ENCODE data around the gene ME3.
"Not testable (repeated sequence)": the region's sequence is repeated elsewhere in the genome, so short reads cannot be mapped to it uniquely, and the experiment has no call there.

ME3 gene

DNA sequence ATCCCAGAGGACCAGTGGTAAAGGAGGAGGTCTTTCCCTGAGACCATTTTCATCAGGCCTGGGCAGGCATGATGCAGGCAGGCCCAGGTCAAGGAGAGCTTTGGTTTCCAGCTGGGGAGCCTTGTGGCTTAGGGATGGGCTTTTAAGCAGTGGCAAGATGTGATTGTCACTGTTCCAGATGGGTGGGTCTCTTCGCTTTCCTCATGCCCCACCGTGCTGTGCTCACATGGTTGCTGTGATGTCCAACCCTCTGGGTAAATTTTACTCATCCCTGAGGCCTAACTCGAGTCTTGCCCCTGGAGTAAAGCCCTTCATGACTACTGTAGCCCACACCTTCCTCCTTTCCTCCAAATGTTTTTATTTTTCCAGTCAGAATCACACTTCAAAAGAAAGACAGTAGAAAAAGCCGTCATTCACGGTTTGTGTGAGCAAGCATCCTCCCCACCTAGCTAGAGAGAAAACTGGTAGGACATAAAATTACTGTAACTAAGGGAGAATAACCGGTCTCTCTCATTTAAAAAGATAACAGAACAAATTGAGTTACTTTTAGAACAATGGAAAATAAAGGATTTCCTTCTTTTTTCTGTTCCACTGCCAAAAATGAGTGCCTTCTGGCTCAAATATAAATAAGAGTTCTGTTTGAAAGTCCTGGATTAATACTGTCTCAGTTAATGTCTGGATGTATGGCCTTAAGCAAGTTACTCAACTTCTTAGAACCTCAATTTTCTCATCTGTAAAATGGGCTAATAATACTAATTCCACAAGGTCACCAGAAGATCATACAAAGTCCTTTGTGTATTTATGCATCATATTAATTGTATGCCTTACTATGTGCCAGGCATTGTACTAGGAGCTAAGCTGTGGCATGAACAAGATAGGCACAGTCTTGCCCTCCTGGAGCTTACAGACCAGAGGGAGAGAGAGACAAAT, 84.9 kb downstream of the ME3 start:
- DNase-seq (ENCODE audit: low read depth in 2 of 2) = no peak

DNA sequence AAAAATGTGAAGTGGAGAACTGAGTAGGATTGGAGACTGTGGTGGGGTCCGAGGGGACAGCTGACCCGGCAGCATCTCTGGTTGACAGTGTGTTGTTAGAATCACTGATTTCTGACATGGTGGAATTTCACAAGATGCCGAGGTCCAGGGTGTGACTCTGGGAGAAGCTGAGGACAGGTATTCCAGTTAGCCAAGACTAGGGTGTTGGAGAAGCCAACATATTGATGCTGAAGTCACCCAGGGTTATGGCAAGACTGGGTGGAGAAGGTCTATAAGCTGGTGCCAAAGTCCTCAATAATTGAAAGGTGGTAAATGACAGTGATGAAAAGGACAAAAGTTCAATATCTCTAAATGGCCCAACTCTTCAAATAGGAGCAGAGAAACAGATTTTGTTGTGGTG, 86.1 kb downstream of the ME3 start:
- DNase-seq (ENCODE audit: low read depth in 2 of 2) = no peak

DNA sequence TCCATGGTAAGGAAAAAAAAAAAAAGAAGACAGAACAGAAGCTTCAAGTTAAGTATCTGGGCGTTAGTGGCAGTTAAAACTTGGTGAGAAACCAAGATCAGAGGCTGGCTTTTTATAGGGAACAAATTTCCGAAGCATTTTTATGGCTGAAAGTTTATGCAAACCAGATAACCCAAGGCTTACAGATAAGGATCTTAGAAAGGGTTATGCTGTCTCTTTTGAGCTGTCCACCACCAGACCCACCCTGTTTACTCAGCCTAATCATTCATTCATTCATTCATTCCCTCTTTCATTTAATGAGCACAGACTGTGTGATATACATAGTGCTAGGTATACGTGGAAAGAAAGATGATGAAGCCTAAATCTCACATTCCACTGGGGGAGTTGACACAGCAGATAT, 89.5 kb downstream of the ME3 start:
- DNase-seq (ENCODE audit: low read depth in 2 of 2) = no peak

DNA sequence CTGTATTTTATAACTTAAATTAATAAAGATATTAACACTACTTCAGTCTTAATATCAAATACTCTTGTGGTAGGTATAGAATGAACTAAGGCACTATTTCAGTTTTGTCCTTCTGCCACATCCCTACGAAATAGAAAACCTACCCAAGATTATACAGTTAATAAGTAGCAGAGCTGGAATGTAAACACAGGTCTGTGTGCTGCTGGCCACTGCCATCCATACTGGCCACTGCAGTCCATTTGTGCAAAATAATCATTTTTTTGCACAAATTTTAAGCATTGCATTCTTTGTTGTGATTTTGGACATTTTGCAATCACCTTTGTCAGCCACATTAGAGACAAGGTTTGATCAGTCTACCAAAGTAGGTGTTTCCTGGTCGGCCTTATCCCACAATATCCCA, 91.9 kb downstream of the ME3 start:
- no peak for DNase-seq (ENCODE audit: low read depth in 2 of 2)

DNA sequence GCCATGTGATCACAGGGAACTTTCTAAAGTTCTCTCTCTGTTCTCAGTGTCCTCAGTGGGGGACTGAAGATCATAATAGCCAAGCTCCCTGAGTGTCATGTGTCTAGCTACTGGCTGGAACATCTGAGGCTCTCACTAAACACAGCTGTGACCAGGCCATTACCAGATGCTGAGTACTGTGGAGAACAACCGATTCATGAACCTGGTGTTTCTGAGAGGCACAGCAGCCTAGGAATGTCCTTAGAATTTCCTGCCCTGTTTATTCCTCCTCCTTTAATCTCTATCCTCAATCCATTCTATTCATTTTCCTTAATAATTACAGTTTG, 93.0 kb downstream of the ME3 start:
- no peak for DNase-seq (ENCODE audit: low read depth in 2 of 2)

DNA sequence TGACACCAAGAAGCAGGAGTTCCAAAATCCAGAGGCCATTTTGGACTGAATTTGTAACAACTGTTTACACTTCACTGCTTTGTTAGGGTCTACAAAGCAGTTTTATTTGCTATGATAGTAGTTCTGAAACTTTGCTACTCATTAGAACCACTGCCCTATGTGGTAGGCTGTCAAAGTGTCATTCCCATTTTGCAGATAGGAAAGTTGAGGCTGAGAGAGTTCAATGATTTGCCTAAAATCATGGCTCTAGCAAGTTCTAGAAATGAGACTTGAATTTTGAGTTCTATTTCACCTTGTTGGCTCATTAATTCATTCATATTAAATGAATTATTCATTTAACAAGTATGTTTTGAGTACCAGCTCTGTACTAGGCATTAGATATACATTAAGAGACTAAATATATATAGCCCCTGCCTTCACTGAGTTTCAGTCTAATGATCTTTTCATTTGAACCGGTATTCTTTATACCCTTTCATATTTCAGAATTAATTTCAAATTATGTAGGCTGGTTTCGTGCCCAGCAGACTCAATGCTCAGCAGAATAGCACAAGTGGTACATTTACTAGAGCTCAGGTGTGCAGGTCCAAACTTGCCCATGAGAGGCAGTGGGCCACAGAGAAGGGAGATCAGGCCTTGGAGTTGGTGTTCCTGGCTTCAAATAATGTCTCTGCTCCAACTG, 93.5 kb downstream of the ME3 start:
- DNase-seq (ENCODE audit: low read depth in 2 of 2) = no peak

DNA sequence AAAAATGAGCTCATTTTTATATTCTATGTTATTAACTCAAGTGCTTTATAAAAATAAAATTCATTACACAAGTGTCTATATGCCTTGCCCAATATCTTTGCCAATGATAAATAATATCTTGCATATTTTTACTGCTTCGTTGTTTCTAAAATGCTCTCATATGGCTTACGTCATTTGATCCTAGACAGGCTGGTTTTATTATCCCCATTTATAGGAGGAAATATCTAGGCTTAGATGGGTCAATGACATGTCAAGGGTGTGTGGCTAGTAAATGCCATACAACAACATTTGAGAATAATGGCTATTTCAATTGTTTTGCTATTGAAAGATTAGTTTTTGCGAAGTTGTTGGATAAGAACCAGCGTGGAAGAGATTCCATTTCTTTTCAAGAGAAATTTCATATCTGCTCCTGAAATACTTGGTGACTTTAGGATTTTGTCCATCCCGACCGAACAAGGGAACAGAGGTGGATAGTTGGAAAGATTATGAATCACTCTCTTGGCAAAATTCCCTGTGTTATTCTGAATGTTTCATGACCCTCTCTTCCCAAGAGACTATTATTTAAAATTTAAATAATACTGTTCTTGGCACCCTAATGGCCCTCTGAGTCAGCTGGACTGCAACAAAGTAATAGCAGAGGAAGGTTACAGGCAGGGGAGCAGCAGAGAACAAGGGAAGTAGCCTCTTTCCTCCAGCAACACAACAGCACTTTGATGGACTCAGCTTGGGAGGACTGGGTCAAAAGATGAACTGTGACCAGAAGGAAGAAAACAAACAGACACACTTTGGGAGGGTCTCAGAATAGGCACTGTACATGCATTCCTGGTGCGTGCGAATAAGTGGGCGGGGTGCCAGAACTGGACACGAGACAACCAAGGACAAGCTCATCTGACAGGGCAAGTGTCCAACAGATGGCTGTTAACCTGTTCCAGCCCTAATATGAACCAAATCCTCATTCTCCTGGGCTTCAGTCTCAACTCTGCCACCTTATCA, 94.5 kb downstream of the ME3 start:
- no peak for DNase-seq (ENCODE audit: low read depth in 2 of 2)

DNA sequence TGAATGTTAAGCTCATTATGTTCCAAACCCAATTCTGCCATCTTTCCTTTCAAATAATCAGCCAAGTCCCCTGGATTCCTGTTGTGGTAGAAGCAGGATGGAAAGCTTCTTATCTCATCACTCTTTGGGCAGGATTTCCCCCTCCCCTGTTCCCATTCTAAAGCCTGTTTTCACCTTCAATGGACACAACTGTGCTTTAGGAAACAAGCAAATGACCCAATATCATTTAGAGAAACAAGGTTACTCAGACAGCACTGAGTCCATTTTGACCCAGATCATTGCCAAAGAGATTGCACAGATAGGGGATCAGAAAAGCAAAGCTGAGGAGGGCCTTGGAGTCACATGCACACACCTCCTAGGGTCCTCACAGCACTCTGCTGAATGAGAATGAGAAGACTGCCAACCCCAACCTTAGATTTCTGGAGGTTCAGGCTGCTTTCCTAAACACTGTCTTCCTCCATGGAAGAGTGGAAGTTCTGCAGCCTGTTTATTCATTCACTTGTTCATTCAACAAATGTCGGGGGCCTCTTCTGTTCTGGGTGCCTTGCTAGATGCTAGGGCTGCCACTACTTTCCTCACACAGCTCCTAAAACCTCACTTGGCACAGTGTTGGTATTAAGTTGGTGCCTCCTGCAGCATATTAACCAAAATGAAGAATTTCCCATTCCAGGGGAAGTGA, 95.3 kb downstream of the ME3 start:
- DNase-seq (ENCODE audit: low read depth in 2 of 2) = no peak

DNA sequence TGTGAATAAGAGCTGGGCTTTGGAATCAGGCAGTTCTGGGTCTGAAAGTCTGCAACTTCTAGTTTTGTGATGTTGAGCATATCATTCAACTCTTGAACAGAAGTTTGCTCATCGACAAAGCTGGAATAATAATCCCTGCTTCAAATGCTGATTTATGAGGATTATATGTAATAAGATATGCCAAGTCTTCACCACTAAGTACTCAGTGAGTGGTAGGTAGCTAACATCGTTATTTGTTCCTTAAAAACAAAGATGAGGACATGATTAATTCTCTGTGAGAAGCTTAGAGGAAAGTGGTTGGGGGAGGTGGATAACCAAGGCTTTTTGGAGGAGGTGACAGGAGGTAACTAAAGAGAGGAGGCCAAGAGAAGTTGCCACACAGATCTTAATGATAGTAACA, 96.5 kb downstream of the ME3 start:
- DNase-seq (ENCODE audit: low read depth in 2 of 2) = no peak

DNA sequence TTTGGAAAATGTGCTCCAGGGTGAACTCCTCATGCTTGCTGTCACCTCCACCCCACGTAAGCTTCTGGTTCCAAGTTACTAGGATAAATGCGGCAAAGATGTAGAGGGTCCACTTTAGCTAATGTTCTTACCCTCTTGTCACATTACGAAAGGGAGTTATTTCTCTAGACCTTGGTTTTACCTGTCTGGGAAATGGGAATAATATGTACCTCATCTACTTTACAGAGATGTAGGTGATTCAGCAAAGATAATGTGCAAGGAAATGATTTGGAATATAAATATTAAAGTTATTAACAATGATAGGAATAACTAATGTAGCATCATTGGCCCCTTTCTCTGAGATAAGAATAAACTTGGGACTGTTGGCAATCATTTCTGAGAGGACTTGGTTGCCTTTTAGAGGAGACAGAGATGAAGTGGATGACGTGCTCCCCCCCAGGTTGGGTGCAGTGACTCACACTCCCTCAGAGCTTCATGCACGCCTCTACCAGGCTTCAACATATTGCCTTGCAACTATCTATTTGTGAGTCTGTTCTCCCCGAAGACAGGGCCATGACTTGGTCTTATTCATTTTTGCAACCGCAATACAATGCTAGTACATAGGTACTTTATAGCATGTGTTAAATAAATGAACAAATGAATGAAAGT, 97.1 kb downstream of the ME3 start:
- no peak for DNase-seq (ENCODE audit: low read depth in 2 of 2)

DNA sequence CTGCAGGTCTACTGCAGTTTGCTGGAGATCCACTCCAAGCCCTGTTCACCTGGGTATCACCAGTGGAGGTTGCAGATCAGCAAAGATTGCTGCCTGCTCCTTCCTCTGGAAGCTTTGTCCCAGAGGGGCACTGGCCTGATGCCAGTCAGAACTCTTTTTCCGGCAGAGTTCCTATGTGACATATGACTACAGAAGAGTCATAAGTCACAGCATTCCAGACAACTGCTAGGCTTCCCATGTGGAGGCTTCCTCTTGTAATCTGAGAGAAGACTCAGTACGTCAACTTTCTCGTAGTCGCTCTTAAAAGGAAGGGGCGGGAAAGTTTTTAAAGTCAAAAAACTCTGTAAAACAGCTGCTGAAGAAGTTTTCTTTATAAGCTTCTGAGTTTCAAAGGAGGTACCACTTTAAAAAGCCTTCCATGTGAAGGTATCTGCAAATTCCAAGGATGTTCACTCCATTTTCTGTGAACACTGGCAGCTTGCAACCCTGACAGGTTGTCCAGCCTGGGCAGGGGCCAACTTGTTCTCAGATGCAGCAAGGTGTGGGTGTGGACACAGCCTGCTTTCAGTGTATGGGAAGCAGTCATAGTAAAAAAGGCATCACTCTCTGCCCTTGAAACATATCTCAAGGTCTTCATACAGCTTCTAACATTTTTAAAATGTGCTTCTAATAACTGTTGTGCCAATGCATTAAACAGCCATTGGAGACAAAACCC, 97.8 kb downstream of the ME3 start:
- DNase-seq (ENCODE audit: low read depth in 2 of 2) = no peak

DNA sequence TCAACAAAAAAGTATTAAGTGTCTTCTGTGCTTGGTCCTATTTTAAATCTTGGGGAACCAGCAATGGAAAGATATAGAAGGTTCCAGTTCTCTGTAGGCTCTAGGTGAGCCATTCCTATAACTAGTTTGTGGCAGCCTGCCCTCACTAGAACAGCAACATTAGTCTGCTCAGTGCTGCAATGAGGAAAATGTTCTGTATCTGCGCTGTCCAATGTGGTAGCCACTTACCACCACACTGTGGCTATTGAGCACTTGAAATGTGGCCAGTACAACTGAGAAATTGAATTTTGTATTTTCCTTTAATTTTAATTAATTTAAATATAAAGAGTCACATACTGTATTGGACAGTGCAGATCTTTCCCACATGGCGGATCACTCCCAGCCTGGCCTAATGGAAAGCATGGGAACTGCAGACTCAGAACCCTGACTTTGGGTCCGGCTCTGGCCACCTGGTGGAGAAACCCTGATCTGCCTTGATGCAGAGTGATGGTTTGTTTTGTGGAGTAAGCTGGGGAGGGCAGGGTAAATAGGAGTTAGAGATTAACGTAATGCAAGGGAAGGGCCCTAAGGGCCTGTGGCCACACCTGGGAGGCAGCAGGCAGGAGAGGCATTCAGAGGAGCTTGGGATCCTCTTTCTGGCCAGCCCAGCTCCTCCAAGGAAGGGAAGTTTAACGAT, 101.0 kb downstream of the ME3 start:
- DNase-seq (ENCODE audit: low read depth in 2 of 2) = no peak

DNA sequence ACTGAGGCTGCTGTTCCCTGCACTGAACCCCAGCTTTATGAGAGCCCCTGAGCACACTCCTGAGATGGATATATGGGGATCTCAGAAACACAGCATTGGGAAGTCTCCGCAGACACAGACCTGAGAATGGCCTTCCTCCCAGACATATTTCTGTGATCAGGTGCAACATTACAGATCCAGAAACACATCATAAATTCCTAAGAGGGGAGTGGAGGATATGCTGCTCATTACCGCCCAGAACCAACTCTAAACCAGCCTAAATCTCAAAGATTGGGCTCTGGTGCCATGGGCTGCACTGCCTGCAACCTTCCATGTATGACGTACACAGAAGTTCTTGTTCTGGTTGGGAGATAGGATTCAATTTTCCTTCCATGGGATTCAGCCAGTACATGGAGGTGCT, 102.0 kb downstream of the ME3 start:
- no peak for DNase-seq (ENCODE audit: low read depth in 2 of 2)

DNA sequence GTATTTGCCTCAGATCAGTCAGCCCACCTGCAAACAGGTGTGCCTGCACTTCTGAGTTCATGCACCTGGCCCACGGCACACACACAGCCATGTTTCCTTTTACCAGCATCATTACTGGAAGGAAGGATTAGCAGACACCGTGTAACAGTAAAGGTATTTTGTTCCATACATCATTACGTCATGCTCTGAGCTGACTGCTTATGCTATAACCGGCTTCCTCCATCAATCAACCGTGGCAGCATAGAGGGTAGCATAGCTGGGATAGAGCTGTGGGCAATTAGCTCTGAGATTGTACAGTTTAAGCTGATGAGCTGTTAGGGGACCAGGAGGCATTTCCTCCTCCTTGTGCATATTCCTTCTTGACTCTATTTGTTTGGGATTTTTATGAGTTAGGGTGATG, 102.4 kb downstream of the ME3 start:
- no peak for DNase-seq (ENCODE audit: low read depth in 2 of 2)

DNA sequence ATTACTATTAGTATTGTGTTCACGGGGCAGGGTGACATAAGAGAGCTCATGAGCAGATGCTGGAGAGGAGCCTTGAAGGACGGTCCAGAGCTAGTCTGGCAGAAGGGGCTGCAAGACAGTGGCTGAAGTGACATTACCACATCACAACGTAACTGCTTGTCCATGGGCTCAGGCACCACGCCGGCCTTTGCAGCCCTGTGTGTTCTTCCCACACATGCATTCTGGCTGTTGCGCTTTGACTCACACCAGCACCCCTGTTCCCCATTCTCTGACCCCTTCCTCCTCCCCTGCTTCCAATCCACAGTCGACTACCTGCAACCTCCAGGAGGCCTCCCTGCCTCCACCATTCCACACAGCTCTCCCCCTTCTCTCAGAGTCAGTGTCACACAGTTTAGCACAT, 103.3 kb downstream of the ME3 start:
- DNase-seq (ENCODE audit: low read depth in 2 of 2) = no peak

DNA sequence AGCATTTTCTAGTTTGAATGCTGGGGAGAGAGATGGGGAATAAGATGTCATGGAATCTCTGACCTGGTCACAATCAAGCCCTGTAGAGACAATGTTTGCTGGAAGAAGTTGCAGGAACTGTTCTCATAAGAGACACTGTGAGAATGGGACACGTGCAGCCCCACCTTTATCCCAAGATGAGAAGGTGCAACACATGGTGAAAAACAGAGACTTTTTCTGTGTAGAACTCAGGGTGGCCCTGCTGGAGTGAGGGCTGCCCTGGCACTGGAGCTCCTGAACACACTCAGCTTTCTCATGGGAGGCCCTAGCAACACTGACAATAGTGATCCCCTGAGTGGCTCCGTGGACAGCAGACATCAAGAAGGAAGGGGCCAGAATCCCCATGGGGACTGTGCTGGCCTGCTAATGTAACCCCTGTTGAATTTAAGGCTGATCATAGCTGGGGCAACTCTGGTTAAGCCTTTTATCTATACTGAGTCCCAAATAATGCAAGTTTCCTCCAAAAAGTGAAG, 106.6 kb downstream of the ME3 start:
- DNase-seq (ENCODE audit: low read depth in 2 of 2) = no peak

DNA sequence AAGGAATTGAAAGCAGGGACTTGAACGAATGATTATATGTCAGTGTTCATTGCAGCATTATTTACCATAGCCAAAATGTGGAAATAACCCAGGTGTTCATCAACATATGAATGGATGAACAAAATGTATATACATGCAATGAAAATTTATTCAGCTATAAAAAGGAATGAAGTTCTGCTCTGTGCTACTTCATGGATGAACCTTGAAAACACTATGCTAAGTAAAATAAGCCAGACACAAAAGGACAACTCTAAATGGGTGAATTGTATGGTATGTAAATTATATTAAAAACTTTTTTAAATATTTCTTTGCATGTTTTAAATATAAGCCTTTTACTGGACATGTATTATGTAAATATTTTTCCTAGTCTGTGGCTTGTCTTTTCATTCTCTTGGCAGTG, 107.0 kb downstream of the ME3 start:
- DNase-seq (ENCODE audit: low read depth in 2 of 2) = no peak

DNA sequence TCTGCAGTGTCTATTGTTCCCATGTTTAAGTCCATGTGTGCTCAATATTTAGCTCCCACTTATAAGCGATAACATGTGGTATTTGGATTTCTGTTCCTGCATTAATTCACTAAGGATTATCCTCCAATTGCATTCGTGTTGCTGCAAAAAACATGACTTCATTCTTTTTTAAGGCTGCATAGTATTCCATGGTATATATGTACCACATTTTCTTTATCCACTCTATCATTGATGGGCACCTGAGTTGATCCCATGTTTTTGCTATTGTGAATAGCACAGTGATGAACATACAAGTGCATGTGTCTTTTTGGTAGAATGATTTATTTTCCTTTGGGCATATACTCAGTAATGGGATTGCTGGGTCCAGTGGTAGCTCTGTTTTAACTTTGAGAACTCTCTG, 109.6 kb downstream of the ME3 start:
- not testable (repeated sequence) for DNase-seq (ENCODE audit: low read depth in 2 of 2)

DNA sequence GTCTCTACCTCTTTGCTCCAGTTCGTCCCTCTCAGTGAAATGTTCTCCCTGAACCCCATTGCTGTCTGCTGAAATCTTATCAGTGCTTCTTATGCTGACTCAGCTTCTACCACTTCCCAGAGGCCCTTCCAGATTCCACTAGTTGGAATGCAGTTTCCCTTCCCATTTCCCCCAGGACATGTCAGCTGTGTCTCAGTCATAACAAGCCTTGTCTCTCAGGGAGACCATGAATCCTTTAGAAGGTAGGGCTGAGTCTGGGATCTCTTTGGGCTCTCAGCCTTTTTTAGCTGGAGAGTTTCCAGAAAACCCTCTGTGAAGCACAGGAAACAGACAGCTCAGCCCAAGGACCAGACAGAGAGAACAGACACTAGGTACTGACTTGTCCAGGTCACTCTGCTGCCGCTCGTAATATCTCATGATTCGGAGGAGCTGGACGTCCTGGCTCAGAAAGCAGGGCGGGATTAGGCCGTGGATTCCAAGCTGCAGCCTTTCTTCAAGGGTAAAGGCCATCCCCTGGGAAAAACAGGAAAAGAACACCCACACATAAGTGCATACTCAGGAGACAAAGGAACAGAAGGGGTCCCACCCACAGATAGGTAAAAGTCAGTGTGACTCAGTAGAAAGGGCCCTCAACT, 113.0 kb downstream of the ME3 start:
- DNase-seq (ENCODE audit: low read depth in 2 of 2) = no peak
